Gastrocnemius medialis (tissue), 4 donors: Measurements from ENCODE around the gene KCNAB2.

Experiments
- POLR2A ChIP-seq, 2 donors: fragments of 450-650 bp; IDR thresholded peaks; one replicate each; pipeline ENCODE4 v1.6.1; 2017; ENCODE audit warnings: antibody characterized with exemption in 2 of 2, mild to moderate bottlenecking in 2 of 2, moderate library complexity in 2 of 2
- TF ChIP-seq, protein P1 (sequence below), 5 experiments: fragments of 450-650 bp in 3 of 5; fragments of 200-600 bp in 2 of 5; sonication (generic) in 2 of 5; IDR thresholded peaks in 4 of 5; conservative IDR thresholded peaks in 1 of 5; 1 replicate in 4 of 5; 2 replicates in 1 of 5; pipeline ENCODE4 v1.5.1; 2016 to 2019; ENCODE audit warnings: antibody characterized with exemption in 5 of 5, mild to moderate bottlenecking in 3 of 5, moderate library complexity in 3 of 5

DNA sequence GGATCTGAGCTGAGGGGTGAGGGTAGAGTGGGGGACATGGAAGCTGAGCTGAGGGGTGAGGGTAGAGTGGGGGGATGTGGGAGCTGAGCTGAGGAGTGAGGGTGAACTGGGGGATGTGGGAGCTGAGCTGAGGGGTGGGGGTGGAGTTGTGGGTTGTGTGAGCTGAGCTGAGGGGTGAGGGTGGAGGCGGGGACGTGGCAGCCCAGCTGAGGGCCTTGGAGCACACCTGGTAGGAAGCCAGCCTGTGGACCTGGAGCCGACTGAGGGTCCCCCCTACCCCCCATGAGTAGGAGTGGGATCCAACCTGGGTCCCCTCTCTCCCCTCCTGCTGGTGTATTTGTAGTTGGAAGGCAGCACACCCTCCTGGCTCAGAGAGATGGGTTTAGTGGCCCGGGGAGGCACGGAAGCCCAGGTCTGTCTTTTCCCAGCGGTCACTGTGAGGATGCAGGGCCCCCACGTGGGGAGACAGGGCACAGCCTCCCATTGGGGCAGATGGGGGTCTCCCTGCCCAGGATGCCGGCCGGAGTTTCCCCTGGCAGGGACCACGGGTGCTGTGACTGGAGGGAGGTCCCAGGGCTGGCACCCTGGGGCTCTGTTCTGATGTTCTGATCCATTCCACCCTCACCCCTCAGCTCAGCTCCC lies 40.3 kb upstream of the KCNAB2 start:
- TF ChIP-seq, protein P1, sequence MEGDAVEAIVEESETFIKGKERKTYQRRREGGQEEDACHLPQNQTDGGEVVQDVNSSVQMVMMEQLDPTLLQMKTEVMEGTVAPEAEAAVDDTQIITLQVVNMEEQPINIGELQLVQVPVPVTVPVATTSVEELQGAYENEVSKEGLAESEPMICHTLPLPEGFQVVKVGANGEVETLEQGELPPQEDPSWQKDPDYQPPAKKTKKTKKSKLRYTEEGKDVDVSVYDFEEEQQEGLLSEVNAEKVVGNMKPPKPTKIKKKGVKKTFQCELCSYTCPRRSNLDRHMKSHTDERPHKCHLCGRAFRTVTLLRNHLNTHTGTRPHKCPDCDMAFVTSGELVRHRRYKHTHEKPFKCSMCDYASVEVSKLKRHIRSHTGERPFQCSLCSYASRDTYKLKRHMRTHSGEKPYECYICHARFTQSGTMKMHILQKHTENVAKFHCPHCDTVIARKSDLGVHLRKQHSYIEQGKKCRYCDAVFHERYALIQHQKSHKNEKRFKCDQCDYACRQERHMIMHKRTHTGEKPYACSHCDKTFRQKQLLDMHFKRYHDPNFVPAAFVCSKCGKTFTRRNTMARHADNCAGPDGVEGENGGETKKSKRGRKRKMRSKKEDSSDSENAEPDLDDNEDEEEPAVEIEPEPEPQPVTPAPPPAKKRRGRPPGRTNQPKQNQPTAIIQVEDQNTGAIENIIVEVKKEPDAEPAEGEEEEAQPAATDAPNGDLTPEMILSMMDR (IDR thresholded peaks at IDR 0.05 in 4 of 5, conservative IDR thresholded peaks at IDR 0.05 in 1 of 5): no peak
- TF ChIP-seq POLR2A (IDR thresholded peaks at IDR 0.05): no peak
